Tibial nerve (tissue), 4 donors: ENCODE results near the gene NIPAL3.

Experiments
- EP300 ChIP-seq, 2 donors: sonication (generic); formaldehyde crosslinking; IDR thresholded peaks; one replicate each; pipeline ENCODE4 v1.6.1; 2017; ENCODE audit warnings: antibody characterized with exemption in 2 of 2, mild to moderate bottlenecking in 1 of 2
- POLR2A ChIP-seq, 2 donors: fragments of 450-650 bp; IDR thresholded peaks; one replicate each; pipeline ENCODE4 v1.6.1; 2017; ENCODE audit warnings: antibody characterized with exemption in 2 of 2, mild to moderate bottlenecking in 2 of 2, moderate library complexity in 2 of 2
- TF ChIP-seq, protein P1 (sequence below), 5 experiments: fragments of 200-600 bp in 3 of 5; fragments of 450-650 bp in 2 of 5; sonication (generic) in 3 of 5; IDR thresholded peaks; one replicate each; pipeline ENCODE4 v1.5.1; 2016 to 2019; ENCODE audit warnings: antibody characterized with exemption in 5 of 5, mild to moderate bottlenecking in 3 of 5, moderate library complexity in 2 of 5

DNA sequence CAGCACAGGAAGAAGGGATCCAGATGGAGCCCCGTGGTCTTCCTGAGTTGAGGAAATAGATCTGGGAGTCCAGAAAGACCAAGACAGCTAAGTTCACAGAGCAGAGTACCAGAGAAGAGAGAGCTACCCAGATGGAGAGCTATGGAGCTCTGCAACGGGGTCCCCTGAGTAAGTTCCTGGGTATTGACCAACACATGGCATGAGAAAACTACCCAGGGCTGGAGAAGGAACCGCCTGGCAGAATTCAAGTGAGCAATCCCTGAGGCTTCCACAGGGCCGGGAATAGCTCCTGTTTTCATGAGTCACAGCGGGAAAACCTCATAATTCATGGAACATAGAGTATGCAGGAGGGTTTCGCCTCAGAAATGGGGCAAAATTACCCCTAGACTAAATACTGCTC, 21.7 kb upstream of the NIPAL3 start:
- TF ChIP-seq, protein P1, sequence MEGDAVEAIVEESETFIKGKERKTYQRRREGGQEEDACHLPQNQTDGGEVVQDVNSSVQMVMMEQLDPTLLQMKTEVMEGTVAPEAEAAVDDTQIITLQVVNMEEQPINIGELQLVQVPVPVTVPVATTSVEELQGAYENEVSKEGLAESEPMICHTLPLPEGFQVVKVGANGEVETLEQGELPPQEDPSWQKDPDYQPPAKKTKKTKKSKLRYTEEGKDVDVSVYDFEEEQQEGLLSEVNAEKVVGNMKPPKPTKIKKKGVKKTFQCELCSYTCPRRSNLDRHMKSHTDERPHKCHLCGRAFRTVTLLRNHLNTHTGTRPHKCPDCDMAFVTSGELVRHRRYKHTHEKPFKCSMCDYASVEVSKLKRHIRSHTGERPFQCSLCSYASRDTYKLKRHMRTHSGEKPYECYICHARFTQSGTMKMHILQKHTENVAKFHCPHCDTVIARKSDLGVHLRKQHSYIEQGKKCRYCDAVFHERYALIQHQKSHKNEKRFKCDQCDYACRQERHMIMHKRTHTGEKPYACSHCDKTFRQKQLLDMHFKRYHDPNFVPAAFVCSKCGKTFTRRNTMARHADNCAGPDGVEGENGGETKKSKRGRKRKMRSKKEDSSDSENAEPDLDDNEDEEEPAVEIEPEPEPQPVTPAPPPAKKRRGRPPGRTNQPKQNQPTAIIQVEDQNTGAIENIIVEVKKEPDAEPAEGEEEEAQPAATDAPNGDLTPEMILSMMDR (IDR thresholded peaks at IDR 0.05): no peak
- no peak for TF ChIP-seq POLR2A (IDR thresholded peaks at IDR 0.05)
- TF ChIP-seq EP300 (IDR thresholded peaks at IDR 0.05): no peak
